Right ventricle myocardium inferior (tissue), 1 donor: ENCODE measurements around the gene AGPAT2. TPM values are rescaled to one million over a fixed set of nuclear protein-coding genes. Genes with fewer than 3 reads are reported as not detected.

Experiments used
- ATAC-seq: fragments of 200-7000 bp; cut with Tn5 transposase; one replicate; pipeline ENCODE4 v1.9.1; 2020; ENCODE audit warnings: mild to moderate bottlenecking, moderate library complexity
- DNase-seq: peaks from one replicate; pipeline ENCODE4 v3.0.0; 2021; ENCODE audit errors: missing footprints
- intact Hi-C: fragments of 100-400 bp; cut with DNase I; formaldehyde crosslinking; loops from one replicate; pipeline ENCODE4 v1.11.0; 2022
- microRNA-seq: library from miRNA; unstranded; fragments of <30 nt; microRNA quantifications from one replicate; pipeline ENCODE4 v1.2.0, GENCODE V29; 2020
- total RNA-seq: library from RNA; stranded (reverse); fragmentation: NEBNext Ultra II Directional; extraction: Animal tissue kit (Norgen Biotek cat#: 25700); gene quantifications from one replicate; pipeline ENCODE4 v1.2.1, GENCODE V29; 2021
- donor health status: DM: no; HTN: yes; CAD: no; lungs with severe emphysema.

The AGPAT2 gene
- total RNA-seq, 1 donor from 2014 or later: 57.9 TPM

- intact Hi-C loops: loop anchor here (5.0 kb wide), 1 partner anchor 85 kb away; no protein-coding TSS in a partner anchor
- no peak for DNase-seq
Observed at GRCh38 chr9:136626740-136627642, 60.3 kb downstream of the AGPAT2 start.

DNA sequence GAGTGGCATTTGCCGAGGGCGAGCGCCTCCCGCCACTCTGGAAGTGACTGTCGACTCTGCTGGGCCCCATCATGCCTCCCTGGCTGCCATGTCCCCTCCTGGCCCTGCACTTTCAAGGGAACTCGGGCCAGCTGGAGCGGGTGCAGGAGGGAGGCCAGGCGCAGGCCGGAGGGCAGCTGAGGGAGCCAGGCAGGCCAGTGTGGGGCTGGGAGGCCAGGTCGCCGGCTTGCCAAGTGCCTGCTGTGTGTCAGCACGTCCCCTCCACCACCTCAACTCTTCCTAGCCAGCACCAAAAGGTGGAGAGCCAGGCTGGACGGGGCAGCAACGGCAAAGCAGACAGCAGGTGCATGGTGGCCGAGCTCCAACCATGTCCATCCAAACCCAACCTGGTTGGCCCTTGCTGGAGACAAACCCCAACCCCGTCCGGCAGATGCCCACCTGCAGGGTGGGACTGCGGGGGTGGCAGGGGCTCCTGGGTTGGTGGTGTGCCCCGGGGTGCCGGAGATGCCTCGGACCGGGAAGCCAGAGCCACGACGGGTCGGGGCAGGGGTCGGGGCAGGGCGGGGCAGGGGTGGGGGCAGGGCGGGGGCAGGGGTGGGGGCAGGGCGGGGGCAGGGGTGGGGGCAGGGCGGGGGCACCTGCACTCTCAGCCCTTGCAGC lies 61.1 kb downstream of the AGPAT2 start:
- ATAC-seq (peak; percentile 49), DNase-seq (no peak)
- intact Hi-C loops: loop anchor here (5.0 kb wide), 1 partner anchor 84 kb away; no protein-coding TSS in a partner anchor

More at GRCh38 chr9:136626740-136627642, 60.3 kb downstream of the AGPAT2 start:
- ATAC-seq: no peak

DNA sequence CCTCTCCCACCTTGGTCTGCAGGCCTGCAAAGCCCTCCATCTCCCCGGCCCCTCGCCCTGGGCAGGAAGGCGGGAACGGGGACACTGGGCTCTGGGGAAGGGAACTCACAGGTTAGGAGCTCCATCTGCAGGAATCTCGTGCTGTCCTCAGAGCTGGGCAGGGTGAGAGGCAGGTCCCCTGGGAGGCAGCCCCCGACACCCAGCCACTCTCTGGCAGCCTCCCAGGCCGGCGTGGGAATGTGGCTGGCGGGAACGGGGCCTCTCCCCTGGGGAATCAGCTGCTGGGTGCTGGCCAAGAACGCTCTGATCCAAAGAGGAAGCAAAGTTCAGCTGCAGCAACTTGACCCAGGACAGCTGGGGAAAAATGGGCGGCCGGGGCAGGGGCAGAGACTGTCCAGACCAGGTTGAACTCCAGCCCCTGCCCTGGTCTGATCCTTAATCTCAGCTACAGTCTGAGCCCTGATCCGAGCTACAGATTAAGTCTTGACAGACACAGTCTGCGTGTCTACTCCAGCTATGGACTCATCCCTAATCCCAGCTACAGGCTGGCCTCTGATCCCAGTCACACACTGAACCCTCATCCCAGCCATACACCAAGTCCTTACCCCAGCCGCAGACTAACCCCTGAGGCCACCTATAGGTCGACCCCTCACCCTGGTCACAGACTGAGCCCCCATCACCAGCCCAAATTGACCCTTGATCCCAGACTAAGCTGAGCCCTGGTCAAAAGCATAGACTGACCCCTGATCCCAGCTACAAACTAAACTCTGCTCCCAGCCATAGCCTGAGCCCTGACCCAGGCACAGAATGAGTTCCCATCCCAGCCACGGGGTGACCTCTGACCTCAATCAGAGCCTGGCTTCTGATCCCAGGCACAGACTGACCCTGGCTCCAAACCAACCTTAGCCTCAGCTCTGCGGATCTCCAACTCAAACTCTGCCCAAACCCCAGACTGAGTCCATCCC lies 61.9 kb downstream of the AGPAT2 start:
- intact Hi-C loops: loop anchor here (1.0 to 5.0 kb wide), 2 partner anchors 83 to 137 kb away; no protein-coding TSS in a partner anchor
- peak; percentile 91 for DNase-seq
- ATAC-seq: peak; percentile 77

GRCh38 chr9:136624184-136624951 lies 62.9 kb downstream of the AGPAT2 start:
- ATAC-seq (no peak), DNase-seq (no peak)
- intact Hi-C loops: no loop called here

DNA sequence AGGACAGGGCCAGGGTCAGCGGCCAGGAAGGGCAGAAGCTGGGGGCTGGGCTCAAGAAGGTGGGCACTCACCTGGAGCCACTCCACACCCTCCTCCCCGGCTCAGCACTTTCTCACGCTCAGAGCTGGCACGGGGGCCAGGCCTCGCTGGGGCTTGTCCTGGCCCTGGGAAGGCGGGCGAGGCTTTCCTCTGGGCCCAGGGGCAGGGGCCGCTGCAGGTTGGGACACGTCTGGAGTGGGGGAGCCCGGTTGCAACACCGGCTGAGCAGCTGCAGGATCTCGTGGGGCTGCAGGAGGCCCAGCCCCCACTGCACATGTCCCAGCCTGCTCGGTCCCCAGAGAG lies 63.4 kb downstream of the AGPAT2 start:
- ATAC-seq (no peak), DNase-seq (no peak)
- intact Hi-C loops: no loop called here

Small RNAs within 50 kb of the gene (microRNA-seq; reads per million reads assigned to microRNA genes)
- gene MIR126: 222,270 reads per million, percentile 100 among the genes with 10 or more reads in this experiment

Other genes with a start within 250 kb of the AGPAT2 start
- gene INPP5E, start 247.6 kb downstream of the AGPAT2 start, total RNA-seq: 10.8 TPM
- 22.3 TPM for gene SEC16A, start 204.4 kb downstream of the AGPAT2 start, total RNA-seq
- 18.7 TPM for gene NOTCH1, start 141.4 kb downstream of the AGPAT2 start, total RNA-seq
- 72.0 TPM for gene EGFL7, start 24.5 kb downstream of the AGPAT2 start, total RNA-seq
- gene DIPK1B, start 25.1 kb upstream of the AGPAT2 start, total RNA-seq: 16.4 TPM
- gene LCN10, start 55.5 kb upstream of the AGPAT2 start, total RNA-seq: 11.3 TPM
- gene LCN6, start 61.1 kb upstream of the AGPAT2 start, total RNA-seq: 22.2 TPM
- not detected for gene LCN8, start 70.8 kb upstream of the AGPAT2 start, total RNA-seq
- gene LCN15, start 77.1 kb upstream of the AGPAT2 start, total RNA-seq: 0.46 TPM
- gene TMEM141, start 103.9 kb upstream of the AGPAT2 start, total RNA-seq: 75.9 TPM
- 1.6 TPM for gene CCDC183, start 108.9 kb upstream of the AGPAT2 start, total RNA-seq
- gene RABL6, start 120.5 kb upstream of the AGPAT2 start, total RNA-seq: 69.5 TPM
- gene AJM1, start 155.0 kb upstream of the AGPAT2 start, total RNA-seq: 8.6 TPM
- 358 TPM for gene PHPT1, start 162.0 kb upstream of the AGPAT2 start, total RNA-seq
- 12.8 TPM for gene MAMDC4, start 164.9 kb upstream of the AGPAT2 start, total RNA-seq
- 358 TPM for gene EDF1, start 178.9 kb upstream of the AGPAT2 start, total RNA-seq
- gene TRAF2, start 199.1 kb upstream of the AGPAT2 start, total RNA-seq: 12.6 TPM